ENCODE results near the gene IRF3. TPM values are rescaled to one million over a fixed set of nuclear protein-coding genes. Genes with fewer than 3 reads are reported as not detected.

Gene IRF3
- total RNA-seq, 6 experiments from 2014 or later, result 29.6 to 41.8 (median 35.3) TPM

DNA sequence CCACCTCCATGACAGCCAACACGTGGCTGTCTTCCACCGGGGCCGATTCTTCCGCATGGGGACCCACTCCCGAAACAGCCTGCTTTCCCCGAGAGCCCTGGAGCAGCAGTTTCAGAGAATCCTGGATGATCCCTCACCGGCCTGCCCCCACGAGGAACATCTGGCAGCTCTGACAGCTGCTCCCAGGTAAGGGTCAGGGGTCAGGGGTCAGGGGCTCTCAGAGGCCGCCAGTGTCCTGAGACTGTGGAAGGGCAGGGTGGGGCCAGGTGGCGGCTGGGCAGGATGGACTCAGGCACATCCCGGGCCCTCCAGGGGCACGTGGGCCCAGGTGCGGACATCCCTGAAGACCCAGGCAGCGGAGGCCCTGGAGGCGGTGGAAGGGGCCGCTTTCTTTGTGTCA is 40.3 kb upstream of the IRF3 start:
- Histone ChIP-seq H3K27ac (no peak overlapping the region), H3K9me3 (no peaks in the 10 kb centered on the region), H3K4me3 (no peak overlapping the region), H3K27me3 (no peaks in the 10 kb centered on the region), H3K4me1 (no peaks in the 10 kb centered on the region), H3K36me3 (no peaks in the 10 kb centered on the region)
- peak in 1 of 4 donors; percentile 12 for ATAC-seq
- intact Hi-C loops (cut with DNase I), result no loop called here
- TF ChIP-seq, protein P1, sequence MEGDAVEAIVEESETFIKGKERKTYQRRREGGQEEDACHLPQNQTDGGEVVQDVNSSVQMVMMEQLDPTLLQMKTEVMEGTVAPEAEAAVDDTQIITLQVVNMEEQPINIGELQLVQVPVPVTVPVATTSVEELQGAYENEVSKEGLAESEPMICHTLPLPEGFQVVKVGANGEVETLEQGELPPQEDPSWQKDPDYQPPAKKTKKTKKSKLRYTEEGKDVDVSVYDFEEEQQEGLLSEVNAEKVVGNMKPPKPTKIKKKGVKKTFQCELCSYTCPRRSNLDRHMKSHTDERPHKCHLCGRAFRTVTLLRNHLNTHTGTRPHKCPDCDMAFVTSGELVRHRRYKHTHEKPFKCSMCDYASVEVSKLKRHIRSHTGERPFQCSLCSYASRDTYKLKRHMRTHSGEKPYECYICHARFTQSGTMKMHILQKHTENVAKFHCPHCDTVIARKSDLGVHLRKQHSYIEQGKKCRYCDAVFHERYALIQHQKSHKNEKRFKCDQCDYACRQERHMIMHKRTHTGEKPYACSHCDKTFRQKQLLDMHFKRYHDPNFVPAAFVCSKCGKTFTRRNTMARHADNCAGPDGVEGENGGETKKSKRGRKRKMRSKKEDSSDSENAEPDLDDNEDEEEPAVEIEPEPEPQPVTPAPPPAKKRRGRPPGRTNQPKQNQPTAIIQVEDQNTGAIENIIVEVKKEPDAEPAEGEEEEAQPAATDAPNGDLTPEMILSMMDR (IDR thresholded peaks at IDR 0.05), result no peak
- TF ChIP-seq POLR2A (IDR thresholded peaks at IDR 0.05), result no peak
- DNase-seq, result no peak
- WGBS (ENCODE audit: insufficient coverage, low coverage, low lambda C conversion rate, missing lambda C conversion rate), result 94% methylated on average over 6 of the region's 16 CpGs

- H3K36me3 ChIP-seq, result no peaks in the 10 kb centered on the region
- no peaks in the 10 kb centered on the region for H3K9me3 ChIP-seq
- ATAC-seq (no peak), DNase-seq (no peak)
- no peaks in the 10 kb centered on the region for H3K27me3 ChIP-seq
- WGBS (ENCODE audit: insufficient coverage, low coverage, low lambda C conversion rate, missing lambda C conversion rate), result 85% methylated on average over 9 of the region's 22 CpGs
- intact Hi-C loops (cut with DNase I), result no loop called here
- TF ChIP-seq, protein P1 (IDR thresholded peaks at IDR 0.05), result no peak
- no peak for TF ChIP-seq POLR2A (IDR thresholded peaks at IDR 0.05)
- no peak overlapping the region for H3K27ac ChIP-seq
- H3K4me3 ChIP-seq, result no peak overlapping the region
- H3K4me1 ChIP-seq, result no peaks in the 10 kb centered on the region
Observed at GRCh38 chr19:49704888-49705642, 39.4 kb upstream of the IRF3 start.

- Histone ChIP-seq H3K4me1 (no peaks in the 10 kb centered on the region), H3K27me3 (no peaks in the 10 kb centered on the region), H3K4me3 (no peak overlapping the region), H3K36me3 (no peaks in the 10 kb centered on the region), H3K9me3 (no peaks in the 10 kb centered on the region), H3K27ac (no peak overlapping the region)
- TF ChIP-seq, protein P1 (IDR thresholded peaks at IDR 0.05), result no peak
- no peak for TF ChIP-seq POLR2A (IDR thresholded peaks at IDR 0.05)
- WGBS (ENCODE audit: insufficient coverage, low coverage, low lambda C conversion rate, missing lambda C conversion rate), result 11% methylated on average over 22 of the region's 40 CpGs
- no peak for DNase-seq
- intact Hi-C loops (cut with DNase I), result no loop called here
- peak in 1 of 4 donors; percentile 34 for ATAC-seq
Observed at GRCh38 chr19:49701271-49701786, 35.7 kb upstream of the IRF3 start.

DNA sequence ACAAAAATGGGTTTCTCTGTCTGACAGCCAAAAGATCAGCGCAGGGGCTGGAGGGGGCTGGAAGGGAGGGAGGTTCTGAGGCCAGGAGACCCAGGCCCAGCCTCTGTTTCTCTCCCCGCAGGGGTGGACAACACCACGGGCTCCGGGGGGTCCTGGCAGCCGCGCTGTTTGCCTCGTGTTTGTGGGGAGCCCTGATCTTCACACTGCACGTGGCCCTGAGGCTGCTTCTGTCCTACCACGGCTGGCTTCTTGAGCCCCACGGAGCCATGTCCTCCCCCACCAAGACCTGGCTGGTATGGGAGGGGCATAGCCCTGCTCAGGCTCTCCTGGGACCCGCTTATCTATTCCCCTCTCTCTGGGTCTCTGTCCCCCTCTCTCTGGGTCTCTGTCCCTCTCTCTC is 34.9 kb upstream of the IRF3 start:
- no peak for DNase-seq
- intact Hi-C loops (cut with DNase I), result no loop called here
- Histone ChIP-seq H3K4me1 (no peaks in the 10 kb centered on the region), H3K27me3 (no peaks in the 10 kb centered on the region), H3K36me3 (no peaks in the 10 kb centered on the region), H3K9me3 (no peaks in the 10 kb centered on the region), H3K27ac (no peak overlapping the region), H3K4me3 (no peak overlapping the region)
- ATAC-seq, result peak in 2 of 4 donors; percentile 29 to 39
- WGBS (ENCODE audit: insufficient coverage, low coverage, low lambda C conversion rate, missing lambda C conversion rate), result 29% methylated on average over 1 of the region's 11 CpGs
- no peak for TF ChIP-seq POLR2A (IDR thresholded peaks at IDR 0.05)
- TF ChIP-seq, protein P1 (IDR thresholded peaks at IDR 0.05), result no peak

Measured in right lobe of liver (tissue), 6 donors.